NCI-H2227 treated with DMSO at 0.1 percent for 48 hours (cell line): ENCODE measurements around the gene EFNA5.

ENCODE experiments used
- DNase-seq: peaks from one replicate; lab custom pipeline; 2025; lab: John Stamatoyannopoulos, UW

EFNA5 gene

DNA sequence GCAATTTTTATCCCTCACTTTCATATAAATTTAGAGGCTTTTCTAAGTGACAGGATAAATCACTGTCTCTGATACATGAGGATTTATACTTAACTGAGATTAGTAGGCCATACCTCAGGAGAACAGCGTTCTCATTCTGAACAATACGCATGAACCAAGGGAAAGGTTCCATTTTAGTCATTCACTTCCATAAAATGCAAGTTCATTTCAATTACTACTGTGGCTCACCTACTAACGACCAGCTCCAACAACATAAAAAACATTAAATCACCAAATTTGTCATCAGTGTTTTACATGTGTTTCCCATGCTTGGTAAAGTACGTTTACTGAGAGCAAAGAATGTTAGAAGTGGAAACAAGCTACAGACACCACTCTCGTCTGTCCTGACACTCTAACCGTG, 67.4 kb downstream of the EFNA5 start:
- no peak for DNase-seq

DNA sequence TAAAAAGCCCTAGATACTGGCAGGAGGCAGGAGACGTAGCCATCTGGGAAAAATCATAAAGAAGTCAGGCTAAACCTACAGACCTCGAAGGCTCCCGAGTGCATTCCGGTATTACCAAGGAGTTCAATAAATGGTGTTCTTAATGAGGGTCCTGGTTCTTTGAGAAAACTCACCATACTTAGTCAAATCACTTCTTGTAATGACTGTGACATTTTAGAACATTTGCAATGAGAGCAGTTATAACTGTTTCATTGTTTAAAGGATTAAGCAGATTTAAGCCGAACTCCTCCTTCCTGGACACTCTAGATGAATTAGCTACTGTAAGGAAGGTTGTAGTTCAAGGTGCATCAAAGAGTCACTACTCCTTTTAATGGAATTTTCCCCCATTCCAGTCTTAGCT, 67.8 kb downstream of the EFNA5 start:
- no peak for DNase-seq

DNA sequence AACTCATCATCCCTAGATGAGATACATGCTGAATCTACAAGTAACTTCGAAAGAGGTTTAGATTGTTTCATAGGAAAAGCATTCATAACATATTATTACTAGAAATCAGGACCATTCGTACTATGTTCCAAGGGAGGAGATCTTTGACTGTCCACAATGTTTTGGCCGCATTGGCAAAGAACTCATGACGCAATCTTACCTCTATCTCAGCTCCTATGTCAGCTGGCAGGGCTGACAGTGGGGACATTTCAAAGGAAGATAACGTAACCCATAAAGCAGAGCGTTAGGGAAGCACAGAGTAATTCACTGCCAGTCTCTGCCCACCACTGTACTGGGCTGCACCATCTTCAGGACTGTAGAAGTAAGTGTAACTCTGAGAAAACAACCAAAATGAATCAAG, 69.7 kb downstream of the EFNA5 start:
- DNase-seq, result no peak

DNA sequence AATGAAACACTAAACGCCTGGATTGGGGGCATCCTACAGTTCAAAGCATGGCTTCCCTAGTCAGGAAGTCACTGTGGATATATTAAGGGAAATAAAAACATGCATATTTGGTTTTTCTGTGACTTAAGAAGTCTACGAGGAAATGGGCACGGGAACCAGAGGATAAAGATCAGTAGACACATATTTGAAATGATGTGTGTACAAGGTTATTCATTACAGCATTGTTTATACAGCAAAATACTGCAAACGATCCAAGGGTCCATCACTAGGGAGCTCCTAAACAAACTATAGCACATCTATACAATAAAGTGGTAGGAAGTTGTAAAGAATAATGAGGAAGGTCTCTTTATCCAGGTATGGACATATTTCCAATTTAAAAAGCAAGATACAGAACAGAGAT, 71.8 kb downstream of the EFNA5 start:
- no peak for DNase-seq

DNA sequence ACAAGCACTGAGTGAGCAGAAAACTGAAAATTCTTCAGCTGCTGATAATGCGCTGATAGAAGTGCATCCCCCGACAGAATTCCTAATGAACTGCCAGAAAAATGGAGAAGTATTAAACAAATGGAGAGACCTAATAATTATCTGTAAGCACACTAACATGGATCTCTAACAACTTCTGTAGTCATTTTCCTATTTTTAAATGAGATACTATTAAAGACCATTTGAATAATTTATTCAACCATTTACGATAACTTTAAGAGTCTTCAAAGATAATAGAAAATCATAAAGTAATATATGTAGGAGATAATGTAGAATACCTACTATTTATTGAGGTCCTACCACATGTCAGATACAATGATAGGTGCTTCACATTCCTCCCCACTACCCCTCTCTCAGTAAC, 72.9 kb downstream of the EFNA5 start:
- no peak for DNase-seq

DNA sequence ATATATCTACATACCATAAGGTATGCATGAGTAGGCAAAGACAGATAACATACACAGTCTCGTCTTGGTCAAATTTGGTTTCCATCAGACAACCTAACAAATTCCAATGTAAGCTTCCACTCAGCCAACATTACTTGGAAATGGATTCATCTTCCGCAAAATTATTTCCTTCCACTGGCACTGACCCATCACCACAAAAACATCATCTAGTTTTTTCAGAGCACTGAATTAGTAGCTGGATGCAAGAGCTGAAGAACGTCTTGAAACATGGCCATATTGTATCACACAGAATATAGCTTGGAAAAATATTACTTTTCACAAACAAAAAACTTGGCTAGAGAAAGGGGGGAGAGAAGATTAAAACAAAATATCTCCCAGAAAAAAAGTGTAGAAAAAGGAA, 73.5 kb downstream of the EFNA5 start:
- DNase-seq, result no peak

DNA sequence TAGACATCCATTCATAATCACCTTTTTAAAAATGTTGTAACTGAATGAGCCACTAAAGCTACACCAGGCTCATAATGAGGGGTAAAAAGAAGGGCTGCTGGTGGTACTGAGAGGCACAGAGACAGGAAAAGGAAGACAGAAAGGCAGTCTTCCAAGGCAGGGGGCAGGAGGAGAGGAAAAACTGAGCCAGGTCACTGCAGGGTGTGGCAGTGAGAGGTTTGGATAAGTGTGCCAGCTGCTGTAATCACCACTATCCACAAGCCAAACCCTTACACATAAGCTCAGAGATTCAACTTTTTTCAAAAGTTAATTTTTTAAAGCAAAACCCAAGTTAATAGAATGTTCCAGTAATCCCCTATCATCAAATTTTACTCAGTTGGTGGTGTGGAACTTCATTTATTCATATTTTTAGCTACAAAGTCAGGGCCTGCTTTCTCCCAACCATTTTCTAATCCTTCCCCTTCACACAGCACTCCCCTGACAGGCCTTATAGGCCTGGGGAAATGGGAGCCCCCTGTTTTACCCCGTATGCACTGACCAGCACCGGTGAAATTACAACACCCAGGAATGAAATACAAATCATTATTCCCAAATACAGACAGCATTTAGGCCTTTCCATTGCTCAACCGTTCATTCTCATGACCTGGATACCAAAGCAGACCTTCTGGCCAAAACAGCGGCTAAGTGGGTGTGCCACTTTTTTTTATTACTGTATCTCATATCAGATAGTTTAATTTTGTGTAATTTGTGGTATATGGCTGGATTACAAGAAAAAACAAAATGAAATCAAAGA, 76.3 kb downstream of the EFNA5 start:
- DNase-seq, result no peak

DNA sequence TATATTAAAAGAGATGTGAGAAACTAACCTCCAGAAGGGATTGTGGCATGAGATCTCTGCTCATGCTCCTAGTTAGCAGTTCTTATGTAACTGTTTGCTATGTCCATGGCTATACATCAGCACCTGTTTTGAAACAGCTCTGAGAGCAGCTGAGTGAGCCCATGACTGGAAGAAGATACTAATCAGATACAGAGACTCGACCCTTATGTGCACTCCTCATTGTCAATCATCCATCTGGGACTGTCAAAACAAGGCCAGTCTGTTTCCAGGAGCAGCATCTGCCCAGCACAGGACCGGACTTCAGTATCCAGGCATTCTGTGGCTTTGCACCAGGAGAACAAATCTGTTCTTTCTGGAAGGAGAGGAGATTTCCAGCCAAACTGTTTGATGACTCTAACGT, 77.7 kb downstream of the EFNA5 start:
- peak; percentile 14 for DNase-seq

DNA sequence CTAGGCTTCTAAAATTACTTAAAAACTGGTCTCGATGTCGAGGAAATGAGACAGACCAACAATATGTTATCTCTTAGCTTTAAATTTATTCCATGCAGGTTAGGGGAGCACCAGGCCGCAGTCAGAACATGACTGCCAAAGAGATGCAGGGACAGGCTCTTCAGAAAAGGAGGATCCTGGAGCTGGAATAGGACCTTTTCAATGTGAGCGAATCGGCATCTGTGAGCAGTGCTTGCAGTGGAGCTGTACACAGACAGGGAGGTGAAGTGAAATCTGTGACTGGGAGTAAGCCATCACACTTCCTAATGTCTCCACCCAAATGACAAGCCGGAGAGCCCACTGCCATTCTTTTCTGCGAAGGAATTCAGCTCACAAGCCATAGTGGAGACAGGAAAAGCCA, 78.2 kb downstream of the EFNA5 start:
- DNase-seq, result peak; percentile 15

DNA sequence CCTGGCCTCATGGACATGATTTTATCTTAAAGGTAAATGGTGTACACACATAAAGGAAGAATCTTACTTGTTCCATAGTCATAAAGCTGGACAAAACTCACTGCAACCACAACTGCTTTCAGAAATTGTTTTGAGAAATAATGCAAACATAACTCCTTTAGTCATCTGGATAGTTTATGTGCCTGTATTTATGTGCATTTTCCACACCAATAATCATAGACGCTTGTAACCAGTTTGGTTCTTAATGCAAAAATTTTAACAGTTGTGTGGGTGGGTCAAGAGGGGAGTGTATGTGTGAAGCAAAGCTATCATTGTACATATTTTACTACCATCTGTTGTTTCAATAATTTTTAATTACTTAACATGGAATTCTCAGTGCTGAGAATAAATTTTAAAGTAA, 80.1 kb downstream of the EFNA5 start:
- DNase-seq, result no peak

DNA sequence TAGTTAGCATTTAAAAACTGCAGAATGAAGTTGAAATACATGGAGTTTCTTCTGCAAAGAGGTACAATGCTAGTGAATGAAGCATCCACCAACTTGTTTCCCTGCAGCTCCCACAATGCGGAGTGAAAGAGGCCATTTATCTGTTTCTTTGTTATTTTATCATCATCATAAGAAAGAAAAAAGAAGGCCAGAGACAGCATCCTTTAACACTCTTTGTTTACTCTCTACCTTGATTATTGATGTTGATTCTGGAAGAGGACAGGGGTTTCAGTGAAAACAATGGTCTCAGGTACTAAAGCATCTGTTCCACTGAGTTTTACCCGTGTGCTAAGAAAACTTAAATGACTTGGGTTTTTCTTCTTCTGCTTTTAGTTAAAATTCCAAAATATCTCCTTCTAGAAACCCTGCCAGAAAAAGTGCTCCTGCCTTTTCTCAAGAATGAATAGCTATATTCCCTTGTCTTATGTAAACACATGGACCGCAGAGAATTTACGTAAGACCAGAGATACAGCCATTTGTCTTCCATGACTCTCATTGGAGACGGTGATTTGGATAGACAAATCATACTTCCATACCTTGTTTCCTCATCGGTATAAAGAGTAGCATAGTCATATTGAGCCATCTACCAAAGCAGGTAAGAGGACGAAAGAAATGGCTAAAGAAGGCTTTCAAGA, 81.1 kb downstream of the EFNA5 start:
- DNase-seq, result no peak

DNA sequence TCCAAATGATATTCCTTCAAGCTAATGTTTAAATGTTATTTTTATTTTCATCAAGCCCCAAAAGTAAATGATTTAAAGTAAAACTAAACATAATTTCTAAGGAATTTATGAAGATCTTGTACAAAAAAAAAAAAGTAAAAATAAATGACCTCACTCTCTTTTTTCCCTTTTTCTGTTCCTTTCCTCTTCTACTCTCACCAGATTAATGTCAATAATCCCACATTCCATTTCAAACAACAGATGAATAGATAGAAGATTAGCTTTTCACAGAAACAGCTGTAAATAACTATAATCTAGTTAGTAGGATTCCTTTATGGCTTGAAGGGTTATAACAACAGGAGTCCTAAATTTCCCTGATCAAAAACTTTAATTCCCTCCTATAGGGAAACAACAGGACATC, 88.1 kb downstream of the EFNA5 start:
- DNase-seq, result no peak

DNA sequence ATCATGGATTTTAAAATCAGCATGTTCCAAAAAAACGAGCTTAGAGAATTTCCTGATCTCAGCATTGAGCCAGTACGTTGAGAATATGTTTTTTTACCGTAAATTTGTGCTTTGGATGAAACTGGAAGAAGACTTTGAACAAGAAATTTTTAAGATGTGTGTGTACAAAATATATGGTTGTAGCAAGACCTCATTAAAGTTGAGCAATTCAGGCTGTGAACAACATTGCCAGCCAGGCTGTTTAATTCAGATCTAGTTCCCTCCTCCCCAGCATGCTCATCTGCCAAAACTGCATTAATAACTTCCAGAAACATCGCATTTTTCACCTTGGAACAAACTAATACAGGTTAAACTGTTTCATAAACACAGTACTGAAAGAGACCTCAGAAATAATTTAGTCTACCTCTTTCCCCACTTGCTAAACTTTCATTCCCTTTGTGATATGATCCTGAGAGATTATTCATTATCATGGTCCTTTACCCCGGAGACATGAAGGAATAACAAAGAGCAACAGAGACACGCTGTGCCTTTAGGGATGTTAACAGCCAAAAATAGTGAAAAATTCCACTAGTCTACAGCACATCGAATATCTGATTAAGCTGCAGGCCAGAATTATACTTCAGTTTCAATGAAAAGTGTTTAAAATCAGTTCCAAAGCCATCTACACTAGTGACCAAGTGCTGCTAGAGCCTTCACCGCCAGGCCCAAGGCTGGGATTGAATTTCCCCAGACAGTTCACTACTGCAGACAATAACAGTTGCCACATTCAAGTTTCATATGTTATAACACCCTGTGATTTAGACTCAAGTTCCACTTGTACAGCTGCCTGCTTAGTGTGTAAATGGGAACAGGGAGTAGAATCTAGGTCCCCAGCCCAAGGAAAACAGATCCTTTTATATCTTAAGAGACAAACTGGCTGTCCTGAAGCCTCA, 89.6 kb downstream of the EFNA5 start:
- DNase-seq, result no peak

DNA sequence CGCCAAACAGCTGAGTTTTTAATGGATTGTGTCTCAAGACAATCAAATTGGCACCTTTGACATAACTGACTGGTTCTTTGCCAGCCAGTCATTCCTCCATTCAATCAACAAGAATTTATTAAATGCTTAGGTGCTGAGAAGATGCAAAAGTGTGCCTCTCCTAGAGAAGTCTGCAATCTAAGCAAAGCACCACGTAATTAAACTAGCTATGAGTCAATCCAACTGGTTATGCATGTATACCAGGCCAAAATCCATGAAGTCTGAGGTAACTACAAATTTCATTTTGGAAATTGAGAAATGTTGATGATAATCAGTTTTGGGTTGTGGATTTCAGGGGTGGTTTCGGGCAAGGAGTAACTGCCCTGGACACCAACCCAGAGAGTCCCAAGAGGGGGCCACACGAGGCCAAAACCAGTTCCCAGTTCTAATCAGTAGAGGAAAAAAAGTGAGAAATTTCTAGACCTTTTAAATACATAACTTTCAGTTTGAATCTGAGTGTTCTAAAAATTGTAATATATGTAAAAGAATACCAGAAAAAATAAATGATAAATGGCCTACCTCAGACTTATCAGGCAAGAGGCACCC, 92.6 kb downstream of the EFNA5 start:
- no peak for DNase-seq

DNA sequence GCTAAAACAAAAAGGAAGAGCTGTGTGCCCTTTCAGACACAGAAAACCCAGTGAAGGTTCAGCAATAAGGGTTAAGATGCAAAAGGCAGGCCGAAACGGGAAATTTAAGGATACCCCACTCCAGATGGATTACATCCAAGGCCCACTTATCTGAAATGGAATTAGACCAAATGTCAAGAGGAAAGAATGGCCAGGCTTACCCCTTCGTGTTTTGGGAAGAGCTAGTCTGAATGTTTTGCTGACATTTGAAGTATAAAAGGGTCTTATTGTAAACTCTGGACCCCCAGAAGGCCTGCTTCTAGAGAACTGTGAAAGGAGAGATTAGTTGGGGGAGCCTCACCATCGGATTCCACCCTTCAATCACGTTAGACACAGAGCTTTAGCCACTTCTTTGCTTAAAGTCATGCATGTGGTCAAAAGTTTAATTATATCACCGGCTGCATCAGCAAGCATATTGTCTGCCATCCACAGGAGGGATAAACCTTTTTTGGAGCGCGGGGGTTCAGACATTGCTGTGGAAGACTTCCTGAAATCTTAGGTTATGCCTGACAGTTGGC, 93.3 kb downstream of the EFNA5 start:
- DNase-seq, result no peak

DNA sequence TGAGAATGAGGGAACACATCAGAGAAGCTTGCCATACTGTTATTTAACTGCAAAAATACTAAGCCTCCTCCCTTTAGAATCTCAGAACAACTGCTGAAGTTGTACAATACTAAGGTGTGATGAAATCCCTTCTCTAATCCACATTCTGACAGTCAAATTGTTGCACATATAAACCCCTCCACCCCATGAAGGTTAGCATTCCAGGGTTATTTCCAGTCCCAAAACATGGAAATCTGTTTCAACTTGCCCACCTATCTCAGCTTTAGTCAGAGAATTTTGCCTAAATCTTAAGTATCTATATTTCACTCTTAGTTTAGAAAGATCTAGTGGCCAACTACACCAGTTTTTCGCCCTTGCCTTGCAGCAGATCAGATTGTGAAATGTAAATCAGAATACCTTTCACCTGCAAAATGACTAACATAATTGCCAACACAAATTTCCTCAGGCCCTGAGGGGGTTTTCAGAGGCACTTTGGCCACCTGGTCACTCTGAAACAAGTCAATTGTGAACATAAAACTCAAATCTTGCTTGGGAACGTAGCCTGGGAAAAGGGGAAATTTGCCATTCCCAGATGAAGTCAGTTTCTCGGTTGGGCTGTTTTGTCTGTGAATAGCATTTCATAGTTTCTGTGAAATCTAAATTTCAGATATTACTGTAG, 93.9 kb downstream of the EFNA5 start:
- DNase-seq, result no peak

DNA sequence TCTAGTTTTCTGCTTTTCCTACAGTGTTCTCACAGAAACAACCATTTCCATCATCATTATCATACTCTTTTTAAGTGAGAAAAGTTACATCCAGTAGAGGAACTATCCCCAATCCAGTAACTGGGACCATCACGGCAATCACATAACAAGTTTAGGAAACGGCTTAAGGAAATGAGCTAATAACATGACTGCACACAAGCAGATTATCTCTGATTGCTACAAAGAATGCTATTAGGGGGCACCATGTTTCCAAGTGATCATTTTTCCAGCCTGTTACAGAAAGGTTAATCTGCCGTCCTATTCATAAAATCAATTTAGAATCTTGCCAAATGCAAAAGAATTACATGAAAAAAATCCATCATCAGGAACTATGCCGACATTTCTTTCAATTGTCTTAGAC, 94.6 kb downstream of the EFNA5 start:
- DNase-seq, result no peak

DNA sequence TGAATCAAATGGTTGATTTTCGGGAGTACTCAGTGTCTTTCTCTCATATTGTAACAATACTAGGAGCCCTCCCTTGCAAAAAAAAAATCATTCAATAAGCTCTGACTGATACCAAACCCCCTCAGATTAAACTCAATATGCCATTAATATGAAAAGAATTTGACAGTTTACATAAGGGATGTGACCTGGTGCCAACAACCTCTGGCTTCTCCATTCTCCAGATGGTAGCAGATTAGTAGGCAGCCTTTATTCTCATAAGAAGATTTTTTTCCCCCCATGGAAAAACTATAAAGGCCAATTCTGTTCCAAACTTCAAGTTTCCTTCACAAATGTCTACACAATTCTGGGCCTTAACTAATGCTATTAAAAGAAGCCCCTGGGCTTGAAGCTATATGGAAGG, 96.5 kb downstream of the EFNA5 start:
- no peak for DNase-seq

DNA sequence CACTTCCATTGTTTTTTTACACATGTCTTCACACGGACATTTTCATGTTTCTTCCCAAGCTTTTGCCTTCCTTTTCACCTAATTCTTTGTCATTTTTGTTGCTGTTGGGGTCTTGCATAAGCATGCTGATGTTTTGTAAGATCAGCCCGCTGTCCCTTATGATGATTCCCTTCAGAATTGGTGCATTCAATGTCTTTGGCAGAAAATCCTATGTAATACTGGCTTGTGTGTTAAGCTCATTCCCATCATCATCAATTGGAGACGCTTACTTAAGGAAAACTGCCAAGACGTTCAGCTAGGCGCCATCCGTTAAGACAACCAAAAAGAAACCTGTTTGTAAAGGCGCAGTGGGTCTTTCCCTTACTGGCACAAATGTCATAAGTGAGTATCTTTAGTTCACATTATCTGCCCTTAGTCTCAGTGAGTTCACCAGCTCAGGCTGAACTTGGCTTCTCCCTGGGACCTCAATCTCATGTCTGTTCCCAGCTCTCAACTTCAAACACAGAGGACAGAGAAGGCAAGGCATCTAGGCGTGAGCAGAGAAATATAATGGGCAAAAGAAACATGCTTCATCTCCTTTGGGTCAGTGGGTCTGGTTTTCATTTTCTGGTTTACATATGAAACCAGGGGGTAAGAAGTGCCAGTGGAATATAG, 97.9 kb downstream of the EFNA5 start:
- no peak for DNase-seq

DNA sequence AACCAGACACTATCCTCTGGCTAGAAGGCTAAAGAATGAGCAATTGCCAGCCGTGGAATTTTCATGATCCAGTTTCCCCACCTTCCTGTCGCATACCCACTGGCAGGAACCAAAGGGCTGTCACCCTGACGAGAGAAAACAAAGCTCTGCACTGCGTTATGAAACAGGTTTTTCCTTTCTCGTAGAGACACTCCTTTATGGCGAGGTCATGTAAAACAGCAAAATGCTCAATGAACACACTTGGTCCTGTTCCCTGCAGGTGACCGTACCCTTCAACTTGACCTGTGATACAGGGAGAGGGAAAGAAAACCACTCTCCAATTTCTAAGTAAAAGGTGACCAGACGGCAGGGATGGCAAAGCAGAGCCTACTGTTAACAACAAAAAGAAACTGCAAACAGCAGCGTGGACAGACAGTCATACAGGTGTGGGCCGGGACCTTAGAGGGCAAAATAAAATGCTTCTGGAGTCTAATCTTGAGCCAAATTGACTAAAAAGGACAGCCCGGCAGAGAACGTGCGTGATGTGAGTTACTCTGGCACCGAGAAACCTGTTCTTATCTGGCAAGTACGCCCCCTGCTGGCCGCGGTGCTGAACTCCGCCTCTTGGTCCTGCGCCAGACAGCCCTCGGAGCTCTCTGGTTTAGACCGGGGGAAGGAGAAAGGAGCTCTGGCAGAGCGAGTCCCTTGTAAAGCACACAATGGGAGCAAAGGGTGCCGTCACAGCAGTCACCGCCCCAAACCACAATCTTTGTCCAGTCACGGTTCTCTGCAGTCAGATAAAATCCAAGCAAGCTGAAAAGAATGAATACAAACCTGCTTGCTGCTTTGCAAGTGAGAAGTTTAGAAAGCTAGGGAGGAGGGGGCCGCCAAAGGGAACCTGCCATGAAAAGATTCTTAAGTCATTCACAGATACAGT, 98.9 kb downstream of the EFNA5 start:
- DNase-seq, result peak; percentile 82
